HG03460 (cell line): ENCODE measurements around the gene CCDC171.
"Not testable (repeated sequence)": the region's sequence is repeated elsewhere in the genome, so short reads cannot be mapped to it uniquely, and the experiment has no call there.

Source experiments
- ATAC-seq: cut with Tn5 transposase; IDR thresholded peaks from one replicate; pipeline ENCODE4 v1.9.1; 2021; ENCODE audit not compliant: unreplicated experiment

Gene CCDC171

GRCh38 chr9:15553528-15553898 lies 670 bp downstream of the CCDC171 start:
- ATAC-seq, result peak; percentile 29

DNA sequence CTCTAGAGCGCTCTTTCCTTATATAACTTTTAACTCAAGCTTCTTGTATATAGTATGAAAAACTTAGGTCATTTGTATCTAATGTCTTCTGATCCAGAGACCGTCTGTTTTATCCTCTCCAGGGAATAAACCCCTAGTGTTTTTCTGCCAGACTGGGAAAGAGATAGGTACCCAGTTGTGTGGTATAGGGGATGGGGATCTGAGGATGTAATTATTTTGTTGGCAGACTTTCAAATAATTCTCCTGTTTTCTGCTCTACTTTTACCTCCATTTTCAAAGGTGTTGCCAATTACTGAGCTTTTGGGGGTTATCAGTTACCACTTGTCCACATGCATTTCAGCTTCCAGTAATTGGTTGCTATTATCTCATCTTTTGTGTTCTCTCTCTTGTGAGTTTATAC lies 17.9 kb downstream of the CCDC171 start:
- ATAC-seq, result no peak

GRCh38 chr9:15572200-15572770 lies 19.4 kb downstream of the CCDC171 start:
- no peak for ATAC-seq

- no peak for ATAC-seq
These were observed 23.7 kb downstream of the CCDC171 start for GRCh38 chr9:15576350-15577050.

GRCh38 chr9:15578714-15579113 lies 25.9 kb downstream of the CCDC171 start:
- no peak for ATAC-seq

GRCh38 chr9:15584379-15584778 lies 31.5 kb downstream of the CCDC171 start:
- no peak for ATAC-seq

GRCh38 chr9:15592317-15592716 lies 39.5 kb downstream of the CCDC171 start:
- no peak for ATAC-seq

GRCh38 chr9:15592940-15593339 lies 40.1 kb downstream of the CCDC171 start:
- not testable (repeated sequence) for ATAC-seq

GRCh38 chr9:15600666-15601330 lies 48.0 kb downstream of the CCDC171 start:
- ATAC-seq, result not testable (repeated sequence)

DNA sequence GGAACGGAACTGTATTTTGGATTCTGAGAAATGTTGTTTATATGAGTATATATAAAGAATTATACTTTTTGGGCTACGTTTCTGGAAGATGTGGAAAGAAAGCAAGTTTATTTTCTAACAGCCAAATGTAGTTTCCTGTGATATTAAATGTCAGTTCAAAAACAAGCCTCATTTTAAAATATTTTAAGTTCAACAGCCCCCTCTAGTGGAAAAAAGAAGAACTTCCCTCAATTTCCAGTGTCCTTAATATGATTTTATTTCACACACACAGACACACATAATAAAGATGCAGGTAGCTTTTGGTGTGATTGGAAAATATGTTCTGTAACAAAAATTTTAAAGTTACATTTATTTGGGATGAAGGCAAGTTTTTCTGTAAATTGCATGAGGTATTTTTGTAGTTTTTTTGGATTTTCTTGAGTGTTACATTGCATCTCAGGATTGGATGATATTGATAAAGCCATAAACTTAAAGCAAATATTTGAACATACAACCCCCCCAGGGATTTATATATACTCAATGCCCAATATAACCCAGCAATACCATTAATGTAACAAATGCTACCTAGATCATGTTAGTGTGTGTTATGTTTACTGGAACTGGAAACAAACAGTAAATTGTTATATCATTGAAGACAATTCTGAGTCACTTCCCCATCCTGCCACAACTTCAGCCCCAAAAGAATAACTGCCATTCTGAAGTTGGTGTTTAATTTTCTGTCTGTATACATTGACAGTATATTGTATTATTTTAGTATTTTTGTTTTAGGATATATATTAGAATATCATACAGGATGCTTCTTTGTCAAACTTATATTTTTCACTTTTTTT lies 54.0 kb downstream of the CCDC171 start:
- peak; percentile 56 for ATAC-seq

DNA sequence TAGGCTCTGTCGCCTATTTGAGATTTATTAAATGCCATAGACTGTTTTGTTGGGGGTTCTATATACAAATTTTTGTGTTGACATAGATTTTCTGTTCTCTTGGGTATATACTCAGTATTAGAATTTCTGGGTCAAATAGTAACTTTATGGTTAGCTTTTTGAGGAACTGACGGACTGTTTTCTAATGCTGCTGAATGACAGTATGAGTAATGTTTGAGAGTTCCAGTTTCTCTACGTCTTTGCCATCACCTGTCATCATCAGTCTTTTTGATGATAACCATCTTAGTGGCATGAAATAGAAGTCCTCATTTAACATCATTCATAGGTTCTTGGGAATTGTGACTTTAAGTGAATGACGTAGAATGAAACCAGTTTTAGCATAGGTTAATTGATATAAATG lies 60.1 kb downstream of the CCDC171 start:
- ATAC-seq, result peak; percentile 62

DNA sequence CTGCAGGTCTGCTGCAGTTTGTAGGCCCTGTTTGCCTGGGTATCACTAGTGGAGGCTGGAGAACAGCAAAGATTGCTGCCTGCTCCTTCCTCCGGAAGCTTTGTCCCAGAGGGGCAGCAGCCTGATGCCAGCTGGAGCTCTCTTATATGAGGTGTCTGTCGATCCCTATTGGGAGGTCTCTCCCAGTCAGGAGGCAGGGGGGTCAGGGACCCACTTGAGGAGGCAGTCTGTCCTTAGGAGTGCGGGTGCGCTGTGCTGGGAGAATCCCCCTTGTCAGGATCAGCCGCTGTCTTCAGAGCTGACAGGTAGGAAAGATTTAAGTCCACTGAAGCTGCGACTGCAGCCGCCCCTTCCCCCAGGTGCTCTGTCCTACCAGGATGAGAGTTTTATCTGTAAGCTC lies 64.9 kb downstream of the CCDC171 start:
- ATAC-seq, result no peak

GRCh38 chr9:15618540-15619331 lies 65.9 kb downstream of the CCDC171 start:
- no peak for ATAC-seq

GRCh38 chr9:15622318-15622971 lies 69.6 kb downstream of the CCDC171 start:
- no peak for ATAC-seq

DNA sequence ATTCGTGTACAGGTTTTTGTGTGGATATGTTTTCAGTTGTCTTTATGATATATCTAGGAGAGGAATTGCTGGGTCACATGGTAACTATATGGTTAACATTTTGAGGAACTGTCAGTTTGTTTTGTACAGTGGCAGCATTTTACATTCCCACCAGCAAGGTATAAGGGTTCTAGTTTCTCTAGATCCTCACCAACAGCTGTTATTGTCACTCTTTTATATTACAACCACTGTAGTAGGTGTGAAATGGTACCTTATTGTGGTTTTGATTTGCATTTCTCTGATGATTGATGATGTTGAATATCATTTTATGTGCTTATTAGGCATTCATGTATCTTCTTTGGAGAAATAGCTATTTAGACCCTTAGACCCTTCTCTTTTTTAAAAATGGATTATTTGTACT lies 82.9 kb downstream of the CCDC171 start:
- ATAC-seq, result no peak

GRCh38 chr9:15640121-15640520 lies 87.3 kb downstream of the CCDC171 start:
- no peak for ATAC-seq

DNA sequence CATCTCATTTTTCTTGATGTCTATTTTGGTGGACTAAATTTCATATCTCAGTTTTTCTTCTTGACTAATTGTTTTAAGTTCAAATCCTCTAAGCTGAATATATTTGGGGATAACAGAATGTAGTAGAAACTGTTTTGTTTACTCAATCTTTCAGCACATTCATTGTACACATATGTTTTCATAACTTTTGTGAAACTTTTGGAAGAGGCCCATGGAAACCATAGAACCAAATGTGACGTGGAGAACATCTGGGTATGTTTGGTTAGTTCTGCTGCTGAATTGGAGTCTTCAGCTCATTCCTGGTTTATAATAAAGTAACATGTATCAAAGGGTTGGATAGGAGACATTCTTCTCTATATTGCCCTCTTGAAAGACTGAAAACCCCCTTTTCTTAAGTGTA lies 88.4 kb downstream of the CCDC171 start:
- ATAC-seq, result no peak

GRCh38 chr9:15642369-15642962 lies 89.6 kb downstream of the CCDC171 start:
- no peak for ATAC-seq

- peak; percentile 70 for ATAC-seq
These were observed 117.4 kb downstream of the CCDC171 start for GRCh38 chr9:15670246-15670645.

DNA sequence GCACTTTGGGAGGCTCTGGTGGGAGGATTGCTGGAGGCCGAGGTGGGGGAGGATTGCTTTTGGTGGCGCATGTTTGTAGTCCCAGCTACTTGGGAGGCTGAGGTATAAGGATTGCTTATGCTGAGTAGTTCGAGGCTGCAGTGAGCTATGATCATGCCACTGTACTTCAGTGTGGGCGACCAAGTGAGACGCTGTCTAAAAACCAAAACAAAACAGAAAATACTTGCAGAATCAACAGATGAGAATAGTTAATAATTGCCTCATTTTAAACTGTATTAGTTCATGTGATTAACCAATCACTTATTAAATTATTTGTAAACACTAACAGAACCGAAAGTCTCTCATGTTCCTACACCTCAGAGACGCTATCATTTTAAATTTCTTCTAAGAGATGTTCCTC lies 118.1 kb downstream of the CCDC171 start:
- peak; percentile 90 for ATAC-seq
